Measurements from ENCODE around the gene UNC79. TPM values are rescaled to one million over a fixed set of nuclear protein-coding genes. Genes with fewer than 3 reads are reported as not detected.
"Not testable (repeated sequence)": the region's sequence is repeated elsewhere in the genome, so short reads cannot be mapped to it uniquely, and the experiment has no call there.

The UNC79 gene
- total RNA-seq, 6 experiments from 2014 or later, result 0.02 to 0.08 (median 0.05) TPM

DNA sequence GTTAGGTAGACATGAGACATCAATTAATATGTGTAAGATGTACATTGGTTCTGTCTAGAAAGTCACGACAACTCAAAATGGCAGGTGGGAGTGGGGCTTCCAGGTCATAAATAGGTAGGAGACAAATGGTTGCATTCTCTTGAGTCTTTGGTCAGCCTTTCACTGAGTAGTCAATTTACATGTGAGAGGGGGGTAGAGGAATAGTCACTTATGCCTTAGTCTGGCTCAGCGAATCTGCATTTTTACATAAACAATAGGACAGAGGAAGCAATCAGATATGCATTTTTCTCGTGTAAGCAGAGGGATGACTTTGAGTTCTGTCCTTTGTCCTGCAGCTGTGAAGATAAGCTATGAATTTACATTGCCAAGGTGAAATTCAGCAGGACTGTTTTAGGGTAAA is 27.8 kb upstream of the UNC79 start:
- DNase-seq, result no peak

DNA sequence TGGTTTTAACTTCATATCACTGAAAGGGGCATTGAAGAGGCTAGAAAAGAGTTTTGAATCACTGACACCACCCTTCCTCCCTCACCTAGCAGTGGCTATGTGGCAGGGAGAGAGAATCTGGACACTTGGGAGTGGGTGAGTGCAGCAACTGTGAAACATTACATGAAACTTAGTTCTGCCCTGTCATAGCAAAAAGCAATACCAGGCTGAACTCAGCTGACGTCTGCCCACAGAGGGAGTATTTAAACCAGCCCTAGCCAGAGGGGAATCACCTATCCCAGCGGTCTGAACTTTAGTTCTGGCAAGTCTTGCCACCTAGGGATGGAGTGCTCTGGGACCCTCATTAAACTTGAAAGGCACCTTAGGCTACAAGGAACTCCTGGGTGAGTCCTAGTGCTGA is 20.7 kb upstream of the UNC79 start:
- H3K9me3 Mint-ChIP-seq, result peaks cover 15% of the 10 kb centered on the region
- no peaks in the 10 kb centered on the region; the same call in 1 of the 2 replicates for H3K36me3 Mint-ChIP-seq (ENCODE audit: low read depth)
- no peak overlapping the region for H3K4me3 Mint-ChIP-seq
- no peaks in the 10 kb centered on the region for H3K27me3 Mint-ChIP-seq (ENCODE audit: insufficient read depth)
- no peak overlapping the region for H3K27ac Mint-ChIP-seq
- TF ChIP-seq, protein P1, sequence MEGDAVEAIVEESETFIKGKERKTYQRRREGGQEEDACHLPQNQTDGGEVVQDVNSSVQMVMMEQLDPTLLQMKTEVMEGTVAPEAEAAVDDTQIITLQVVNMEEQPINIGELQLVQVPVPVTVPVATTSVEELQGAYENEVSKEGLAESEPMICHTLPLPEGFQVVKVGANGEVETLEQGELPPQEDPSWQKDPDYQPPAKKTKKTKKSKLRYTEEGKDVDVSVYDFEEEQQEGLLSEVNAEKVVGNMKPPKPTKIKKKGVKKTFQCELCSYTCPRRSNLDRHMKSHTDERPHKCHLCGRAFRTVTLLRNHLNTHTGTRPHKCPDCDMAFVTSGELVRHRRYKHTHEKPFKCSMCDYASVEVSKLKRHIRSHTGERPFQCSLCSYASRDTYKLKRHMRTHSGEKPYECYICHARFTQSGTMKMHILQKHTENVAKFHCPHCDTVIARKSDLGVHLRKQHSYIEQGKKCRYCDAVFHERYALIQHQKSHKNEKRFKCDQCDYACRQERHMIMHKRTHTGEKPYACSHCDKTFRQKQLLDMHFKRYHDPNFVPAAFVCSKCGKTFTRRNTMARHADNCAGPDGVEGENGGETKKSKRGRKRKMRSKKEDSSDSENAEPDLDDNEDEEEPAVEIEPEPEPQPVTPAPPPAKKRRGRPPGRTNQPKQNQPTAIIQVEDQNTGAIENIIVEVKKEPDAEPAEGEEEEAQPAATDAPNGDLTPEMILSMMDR (IDR thresholded peaks at IDR 0.05), result no peak
- no peaks in the 10 kb centered on the region for H3K4me1 Mint-ChIP-seq (ENCODE audit: low read depth)
- DNase-seq, result no peak

More for the DNA sequence above, 27.8 kb upstream of the UNC79 start:
- Mint-ChIP-seq H3K36me3 (ENCODE audit: low read depth) (no peaks in the 10 kb centered on the region), H3K27ac (no peak overlapping the region), H3K27me3 (ENCODE audit: insufficient read depth) (no peaks in the 10 kb centered on the region), H3K9me3 (peaks cover 31% of the 10 kb centered on the region), H3K4me3 (no peak overlapping the region), H3K4me1 (ENCODE audit: low read depth) (no peaks in the 10 kb centered on the region)
- TF ChIP-seq, protein P1 (IDR thresholded peaks at IDR 0.05), result no peak

DNA sequence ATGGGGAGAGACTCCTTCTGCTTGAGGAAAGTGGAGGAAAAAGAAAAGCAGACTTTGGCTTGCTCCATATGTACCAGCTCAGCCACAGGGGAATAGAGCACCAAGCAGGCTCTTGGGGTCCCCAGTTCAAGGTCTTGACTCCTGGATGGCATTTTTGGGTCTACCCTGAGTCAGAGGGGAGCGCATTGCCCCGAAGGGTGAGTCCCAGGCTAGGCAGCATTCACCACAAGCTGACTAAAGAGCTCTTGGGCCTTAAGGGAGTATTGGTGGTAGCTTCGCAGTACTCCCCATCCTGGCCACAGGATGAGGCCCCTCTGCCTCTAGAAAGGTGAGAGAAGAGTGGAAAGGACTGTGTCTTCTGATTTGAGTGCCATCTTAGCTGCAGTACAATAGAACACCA is 19.8 kb upstream of the UNC79 start:
- Mint-ChIP-seq H3K9me3 (peaks cover 15% of the 10 kb centered on the region), H3K36me3 (ENCODE audit: low read depth) (no peaks in the 10 kb centered on the region; the same call in 1 of the 2 replicates), H3K27ac (no peak overlapping the region), H3K4me1 (ENCODE audit: low read depth) (no peaks in the 10 kb centered on the region), H3K4me3 (no peak overlapping the region), H3K27me3 (ENCODE audit: insufficient read depth) (no peaks in the 10 kb centered on the region)
- TF ChIP-seq, protein P1 (IDR thresholded peaks at IDR 0.05), result no peak
- DNase-seq, result no peak

DNA sequence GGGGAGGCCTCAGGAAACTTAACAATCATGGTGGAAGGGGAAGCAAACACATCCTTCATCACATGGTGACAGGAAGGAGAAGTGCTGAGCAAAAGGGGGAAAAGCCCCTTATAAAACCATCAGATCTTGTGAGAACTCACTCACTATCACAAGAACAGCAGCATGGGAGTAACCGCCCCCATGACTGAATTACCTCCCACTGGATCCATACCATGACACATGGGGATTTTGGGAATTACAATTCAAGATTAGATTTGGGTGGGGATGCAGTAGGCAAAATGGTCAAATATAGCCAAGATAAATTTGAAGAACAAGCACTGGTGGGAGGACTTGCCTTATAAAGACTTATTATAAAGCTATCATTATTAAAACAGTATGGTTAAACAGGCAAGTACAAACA is 5.6 kb upstream of the UNC79 start:
- H3K36me3 Mint-ChIP-seq (ENCODE audit: low read depth); H3K4me3 Mint-ChIP-seq; H3K27me3 Mint-ChIP-seq (ENCODE audit: insufficient read depth); H3K4me1 Mint-ChIP-seq (ENCODE audit: low read depth); H3K27ac Mint-ChIP-seq; DNase-seq: not testable (repeated sequence)
- peaks cover 61% of the 10 kb centered on the region for H3K9me3 Mint-ChIP-seq

DNA sequence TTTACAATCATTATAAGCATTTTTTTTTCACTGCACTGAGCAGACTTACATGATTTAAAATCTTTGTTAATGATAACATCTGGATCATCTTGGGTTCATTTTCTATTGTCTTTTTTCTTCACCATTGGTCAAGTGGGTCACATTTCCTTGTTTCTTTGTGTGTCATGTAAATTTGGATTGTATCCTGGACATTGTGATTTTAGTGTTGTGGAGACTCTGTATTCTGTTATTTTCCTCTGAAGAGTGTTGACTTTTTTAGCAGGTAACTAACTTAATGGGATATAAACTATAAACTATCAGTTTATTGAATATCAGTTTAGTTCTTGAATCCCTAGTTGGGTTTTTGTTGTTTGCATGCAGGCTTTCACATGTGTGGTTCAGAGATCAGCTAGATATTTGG is 4.0 kb upstream of the UNC79 start:
- Mint-ChIP-seq H3K4me1 (ENCODE audit: low read depth) (no peaks in the 10 kb centered on the region), H3K36me3 (ENCODE audit: low read depth) (no peaks in the 10 kb centered on the region), H3K4me3 (no peak overlapping the region), H3K27ac (no peak overlapping the region), H3K27me3 (ENCODE audit: insufficient read depth) (no peaks in the 10 kb centered on the region; the same call in 1 of the 2 replicates), H3K9me3 (peaks cover 53% of the 10 kb centered on the region)
- TF ChIP-seq, protein P1 (IDR thresholded peaks at IDR 0.05), result no peak
- DNase-seq, result no peak

DNA sequence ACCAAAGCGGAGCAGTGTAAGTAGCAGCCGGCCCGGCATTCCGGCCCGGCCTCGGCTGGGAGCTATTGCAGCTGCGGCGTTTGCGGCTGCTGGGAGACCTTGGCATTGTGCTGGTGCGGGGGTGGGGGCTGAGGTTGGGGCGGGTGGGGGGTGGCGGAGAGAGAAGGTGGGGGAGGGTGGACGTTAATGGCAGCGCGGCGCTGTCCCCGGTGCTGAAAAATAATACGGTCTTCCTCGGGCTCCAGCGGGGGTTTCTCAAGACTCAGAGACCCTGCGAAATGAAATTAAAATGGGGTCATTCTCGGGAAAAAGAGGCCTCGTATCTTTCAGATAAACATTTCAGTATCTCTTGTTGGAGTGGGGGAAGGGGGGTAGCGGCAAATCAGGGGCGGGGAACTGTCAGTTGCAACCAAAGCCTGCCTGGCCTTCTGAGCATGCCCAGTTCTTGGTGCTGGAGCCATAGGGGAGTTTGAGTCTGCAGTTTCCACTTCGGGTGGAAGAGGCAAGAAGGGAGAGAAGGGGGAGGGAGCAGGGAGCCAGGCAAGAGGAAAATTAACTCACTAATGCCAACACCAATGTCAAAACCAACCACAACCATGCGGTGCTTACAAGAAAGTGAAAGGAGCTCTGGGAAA is 414 bp downstream of the UNC79 start:
- no peak overlapping the region for H3K4me3 Mint-ChIP-seq
- H3K27ac Mint-ChIP-seq, result no peak overlapping the region
- no peaks in the 10 kb centered on the region for H3K27me3 Mint-ChIP-seq (ENCODE audit: insufficient read depth)
- DNase-seq, result no peak
- peaks cover 46% of the 10 kb centered on the region for H3K9me3 Mint-ChIP-seq
- TF ChIP-seq, protein P1 (IDR thresholded peaks at IDR 0.05), result no peak
- no peaks in the 10 kb centered on the region for H3K36me3 Mint-ChIP-seq (ENCODE audit: low read depth)
- H3K4me1 Mint-ChIP-seq (ENCODE audit: low read depth), result no peaks in the 10 kb centered on the region

All from HFFc6 (cell line).